ENCODE measurements around the gene PLS1. TPM values are rescaled to one million over a fixed set of nuclear protein-coding genes. Genes with fewer than 3 reads are reported as not detected.
"Not testable (repeated sequence)": the region's sequence is repeated elsewhere in the genome, so short reads cannot be mapped to it uniquely, and the experiment has no call there.

PLS1 gene
- total RNA-seq, 1 donor from 2014 or later, result 15.7 TPM

- H3K4me3 Mint-ChIP-seq (ENCODE audit: low read depth), result no peak overlapping the region
- H3K36me3 Mint-ChIP-seq (ENCODE audit: insufficient read depth), result peaks cover 8% of the 10 kb centered on the region
- H3K9me3 Mint-ChIP-seq (ENCODE audit: low read depth), result no peaks in the 10 kb centered on the region
- no peaks in the 10 kb centered on the region for H3K27me3 Mint-ChIP-seq
- no peak for TF ChIP-seq CTCF (IDR thresholded peaks at IDR 0.05; ENCODE audit: unreplicated experiment)
- no peak for DNase-seq (ENCODE audit: low spot score, unreplicated experiment)
- peak overlapping the region; percentile 68 for H3K27ac Mint-ChIP-seq
- peaks cover 9% of the 10 kb centered on the region for H3K4me1 Mint-ChIP-seq (ENCODE audit: low read depth)
Observed at GRCh38 chr3:142563496-142563997, 32.6 kb upstream of the PLS1 start.

- no peak for TF ChIP-seq CTCF (IDR thresholded peaks at IDR 0.05; ENCODE audit: unreplicated experiment)
- no peaks in the 10 kb centered on the region for H3K9me3 Mint-ChIP-seq (ENCODE audit: low read depth)
Observed at GRCh38 chr3:142566096-142566495, 30.1 kb upstream of the PLS1 start.

GRCh38 chr3:142568393-142569017 lies 27.7 kb upstream of the PLS1 start:
- H3K27me3 Mint-ChIP-seq, result no peaks in the 10 kb centered on the region
- H3K4me1 Mint-ChIP-seq (ENCODE audit: low read depth), result peaks cover 5% of the 10 kb centered on the region
- no peak for DNase-seq (ENCODE audit: low spot score, unreplicated experiment)
- no peak for TF ChIP-seq CTCF (IDR thresholded peaks at IDR 0.05; ENCODE audit: unreplicated experiment)
- H3K4me3 Mint-ChIP-seq (ENCODE audit: low read depth), result no peak overlapping the region
- peaks cover 3% of the 10 kb centered on the region for H3K36me3 Mint-ChIP-seq (ENCODE audit: insufficient read depth)
- H3K27ac Mint-ChIP-seq, result no peak overlapping the region
- no peaks in the 10 kb centered on the region for H3K9me3 Mint-ChIP-seq (ENCODE audit: low read depth)

More at GRCh38 chr3:142566096-142566495, 30.1 kb upstream of the PLS1 start:
- DNase-seq (ENCODE audit: low spot score, unreplicated experiment), result no peak
- Mint-ChIP-seq H3K4me3 (ENCODE audit: low read depth) (no peak overlapping the region), H3K27me3 (no peaks in the 10 kb centered on the region), H3K27ac (no peak overlapping the region), H3K4me1 (ENCODE audit: low read depth) (peaks cover 9% of the 10 kb centered on the region), H3K36me3 (ENCODE audit: insufficient read depth) (peaks cover 6% of the 10 kb centered on the region)

GRCh38 chr3:142569422-142569821 lies 26.8 kb upstream of the PLS1 start:
- H3K9me3 Mint-ChIP-seq (ENCODE audit: low read depth); H3K27ac Mint-ChIP-seq; H3K27me3 Mint-ChIP-seq: not testable (repeated sequence)

GRCh38 chr3:142574223-142574622 lies 22.0 kb upstream of the PLS1 start:
- not testable (repeated sequence) for H3K4me3 Mint-ChIP-seq (ENCODE audit: low read depth); H3K27ac Mint-ChIP-seq; H3K36me3 Mint-ChIP-seq (ENCODE audit: insufficient read depth); H3K9me3 Mint-ChIP-seq (ENCODE audit: low read depth); DNase-seq (ENCODE audit: low spot score, unreplicated experiment); H3K27me3 Mint-ChIP-seq
- H3K4me1 Mint-ChIP-seq (ENCODE audit: low read depth), result peaks cover 13% of the 10 kb centered on the region

More at GRCh38 chr3:142569422-142569821, 26.8 kb upstream of the PLS1 start:
- not testable (repeated sequence) for H3K4me1 Mint-ChIP-seq (ENCODE audit: low read depth); H3K4me3 Mint-ChIP-seq (ENCODE audit: low read depth); DNase-seq (ENCODE audit: low spot score, unreplicated experiment); H3K36me3 Mint-ChIP-seq (ENCODE audit: insufficient read depth)

GRCh38 chr3:142574665-142575064 lies 21.5 kb upstream of the PLS1 start:
- Mint-ChIP-seq H3K27ac (peak overlapping the region; percentile 68), H3K27me3 (no peaks in the 10 kb centered on the region), H3K4me1 (ENCODE audit: low read depth) (peaks cover 13% of the 10 kb centered on the region), H3K4me3 (ENCODE audit: low read depth) (no peak overlapping the region), H3K36me3 (ENCODE audit: insufficient read depth) (no peaks in the 10 kb centered on the region), H3K9me3 (ENCODE audit: low read depth) (no peaks in the 10 kb centered on the region)
- DNase-seq (ENCODE audit: low spot score, unreplicated experiment), result no peak
- TF ChIP-seq CTCF (IDR thresholded peaks at IDR 0.05; ENCODE audit: unreplicated experiment), result no peak

All from progenitor cell of endocrine pancreas (in vitro differentiated cells).